ENCODE results near the gene CPE.
A peak's percentile ranks its signal among the peaks of the same experiment; 100 is the strongest.

CPE gene

DNA sequence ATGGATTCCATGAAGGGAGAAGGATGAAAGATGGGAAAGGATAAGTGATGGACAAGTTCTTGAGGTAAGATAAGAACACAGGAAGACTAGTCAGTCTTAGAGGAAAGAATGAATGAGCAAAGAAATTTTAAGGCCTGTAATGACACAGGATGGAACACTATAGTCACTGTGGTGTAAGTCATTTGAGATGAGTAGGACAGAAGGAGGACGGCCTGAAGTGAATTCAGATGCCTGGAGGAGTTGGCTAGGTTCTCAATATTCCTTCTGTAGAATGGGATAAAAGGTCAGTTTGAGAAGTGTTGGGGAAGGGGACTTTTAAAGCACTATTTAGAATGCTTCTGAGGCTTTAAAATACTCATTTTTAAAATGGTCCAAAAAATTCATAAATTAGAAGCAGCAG lies 47.4 kb upstream of the CPE start:
- TF ChIP-seq EZH2phosphoT487 (IDR thresholded peaks at IDR 0.05; ENCODE audit: borderline replicate concordance, low read length) (no peak), CTCF (IDR thresholded peaks at IDR 0.05; ENCODE audit: low read depth, low read length, poor library complexity, severe bottlenecking) (no peak)
- Histone ChIP-seq H3K27ac (ENCODE audit: low read depth, low read length) (no peak overlapping the region), H3K9me2 (replicated peaks; ENCODE audit: control insufficient read depth, low read length) (no peaks in the 10 kb centered on the region), H3F3A (ENCODE audit: control insufficient read depth, insufficient read depth) (peaks cover 9% of the 10 kb centered on the region), H3K4me2 (ENCODE audit: low read length) (peak overlapping the region; percentile 77), H3K9me3 (ENCODE audit: control insufficient read depth, insufficient read depth, low read length) (no peaks in the 10 kb centered on the region), H3K79me2 (ENCODE audit: control insufficient read depth, low read length) (peaks cover 93% of the 10 kb centered on the region), H3K4me3 (ENCODE audit: low read length) (peak overlapping the region; percentile 92), H3K4me1 (ENCODE audit: control insufficient read depth, low read length) (peaks cover 62% of the 10 kb centered on the region), H3K36me3 (ENCODE audit: control insufficient read depth, low read length) (peaks cover 88% of the 10 kb centered on the region), H4K20me1 (ENCODE audit: control insufficient read depth, insufficient read depth, low read depth, low read length) (peaks cover 72% of the 10 kb centered on the region), H3K27me3 (ENCODE audit: control insufficient read depth, low read length) (no peaks in the 10 kb centered on the region)

DNA sequence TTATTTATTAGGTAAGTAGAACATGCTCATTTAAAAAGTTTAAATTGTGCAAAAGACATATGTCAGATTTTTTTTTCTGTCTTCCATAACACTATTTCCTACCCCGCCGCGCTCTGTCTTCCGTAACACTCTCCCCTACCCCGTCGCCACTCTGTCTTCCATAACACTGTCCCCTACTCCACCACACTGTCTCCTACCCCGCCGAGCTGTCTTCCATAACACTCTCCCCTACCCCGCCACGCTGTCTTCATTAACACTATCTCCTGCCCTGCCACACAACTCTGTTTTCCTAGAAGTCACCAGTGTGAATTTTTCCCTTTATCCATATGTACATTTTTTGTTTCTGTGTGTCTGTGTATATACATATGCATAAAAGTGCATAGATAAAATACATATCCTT lies 47.0 kb upstream of the CPE start:
- peaks cover 96% of the 10 kb centered on the region for H3K79me2 ChIP-seq (ENCODE audit: control insufficient read depth, low read length)
- H3K27ac ChIP-seq (ENCODE audit: low read depth, low read length), result no peak overlapping the region
- TF ChIP-seq CTCF (IDR thresholded peaks at IDR 0.05; ENCODE audit: low read depth, low read length, poor library complexity, severe bottlenecking) (no peak), EZH2phosphoT487 (IDR thresholded peaks at IDR 0.05; ENCODE audit: borderline replicate concordance, low read length) (no peak)
- H3F3A ChIP-seq (ENCODE audit: control insufficient read depth, insufficient read depth), result peaks cover 12% of the 10 kb centered on the region
- peaks cover 60% of the 10 kb centered on the region for H3K4me1 ChIP-seq (ENCODE audit: control insufficient read depth, low read length)
- peaks cover 77% of the 10 kb centered on the region for H4K20me1 ChIP-seq (ENCODE audit: control insufficient read depth, insufficient read depth, low read depth, low read length)
- no peaks in the 10 kb centered on the region for H3K9me3 ChIP-seq (ENCODE audit: control insufficient read depth, insufficient read depth, low read length)
- H3K36me3 ChIP-seq (ENCODE audit: control insufficient read depth, low read length), result peaks cover 93% of the 10 kb centered on the region
- H3K4me3 ChIP-seq (ENCODE audit: low read length), result peak overlapping the region; percentile 92
- peak overlapping the region; percentile 77 for H3K4me2 ChIP-seq (ENCODE audit: low read length)
- no peaks in the 10 kb centered on the region for H3K27me3 ChIP-seq (ENCODE audit: control insufficient read depth, low read length)
- H3K9me2 ChIP-seq (replicated peaks; ENCODE audit: control insufficient read depth, low read length), result no peaks in the 10 kb centered on the region

DNA sequence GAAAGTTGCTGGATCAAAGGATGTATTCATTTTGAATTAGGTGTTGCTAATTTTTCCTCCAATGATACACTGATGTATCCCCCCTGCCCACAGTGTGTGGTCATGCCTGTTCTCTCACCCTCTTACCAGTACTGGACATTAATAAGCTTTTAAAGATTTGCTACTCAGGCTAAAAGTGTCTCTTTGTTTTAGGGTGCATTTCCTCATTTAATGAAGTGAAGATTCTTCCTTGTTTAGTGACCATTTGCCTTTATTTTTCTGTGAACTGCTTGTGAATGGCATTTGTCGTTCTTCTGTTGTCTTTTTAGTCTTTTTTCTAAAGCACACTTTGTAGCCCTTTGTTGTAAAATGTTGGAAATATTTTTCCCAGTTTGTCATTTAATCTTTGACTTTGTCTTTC lies 46.3 kb upstream of the CPE start:
- H3K4me2 ChIP-seq (ENCODE audit: low read length), result peak overlapping the region; percentile 77
- H3K4me3 ChIP-seq (ENCODE audit: low read length), result peak overlapping the region; percentile 92
- peaks cover 81% of the 10 kb centered on the region for H4K20me1 ChIP-seq (ENCODE audit: control insufficient read depth, insufficient read depth, low read depth, low read length)
- H3K27ac ChIP-seq (ENCODE audit: low read depth, low read length), result no peak overlapping the region
- no peaks in the 10 kb centered on the region for H3K9me2 ChIP-seq (replicated peaks; ENCODE audit: control insufficient read depth, low read length)
- H3K27me3 ChIP-seq (ENCODE audit: control insufficient read depth, low read length), result no peaks in the 10 kb centered on the region
- H3K79me2 ChIP-seq (ENCODE audit: control insufficient read depth, low read length), result peaks cover 100% of the 10 kb centered on the region
- peaks cover 60% of the 10 kb centered on the region for H3K4me1 ChIP-seq (ENCODE audit: control insufficient read depth, low read length)
- H3F3A ChIP-seq (ENCODE audit: control insufficient read depth, insufficient read depth), result peaks cover 13% of the 10 kb centered on the region
- no peak for TF ChIP-seq EZH2phosphoT487 (IDR thresholded peaks at IDR 0.05; ENCODE audit: borderline replicate concordance, low read length)
- no peak for TF ChIP-seq CTCF (IDR thresholded peaks at IDR 0.05; ENCODE audit: low read depth, low read length, poor library complexity, severe bottlenecking)
- peaks cover 99% of the 10 kb centered on the region for H3K36me3 ChIP-seq (ENCODE audit: control insufficient read depth, low read length)
- no peaks in the 10 kb centered on the region for H3K9me3 ChIP-seq (ENCODE audit: control insufficient read depth, insufficient read depth, low read length)
